ENCODE measurements around the gene PKP4.

DNA sequence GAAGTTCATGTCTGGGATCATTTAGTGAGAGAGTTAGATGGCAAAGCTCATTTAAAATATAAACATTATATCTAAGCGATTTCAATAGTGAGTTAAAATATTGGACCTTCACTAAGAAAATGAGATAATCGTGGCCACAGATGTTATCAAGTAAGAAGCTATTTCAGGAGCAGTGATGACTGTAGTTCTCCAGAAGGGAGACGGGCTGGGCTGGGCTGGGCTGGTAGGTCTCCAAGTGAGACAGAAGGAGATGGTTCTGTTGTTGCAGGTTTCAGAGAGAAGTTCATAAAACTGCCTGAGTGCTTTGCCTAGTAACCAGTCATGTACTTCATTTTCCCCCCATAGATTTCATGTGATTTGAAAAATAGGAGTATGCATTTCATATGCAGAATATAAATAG, 208.2 kb downstream of the PKP4 start:
- TF ChIP-seq, protein P1, sequence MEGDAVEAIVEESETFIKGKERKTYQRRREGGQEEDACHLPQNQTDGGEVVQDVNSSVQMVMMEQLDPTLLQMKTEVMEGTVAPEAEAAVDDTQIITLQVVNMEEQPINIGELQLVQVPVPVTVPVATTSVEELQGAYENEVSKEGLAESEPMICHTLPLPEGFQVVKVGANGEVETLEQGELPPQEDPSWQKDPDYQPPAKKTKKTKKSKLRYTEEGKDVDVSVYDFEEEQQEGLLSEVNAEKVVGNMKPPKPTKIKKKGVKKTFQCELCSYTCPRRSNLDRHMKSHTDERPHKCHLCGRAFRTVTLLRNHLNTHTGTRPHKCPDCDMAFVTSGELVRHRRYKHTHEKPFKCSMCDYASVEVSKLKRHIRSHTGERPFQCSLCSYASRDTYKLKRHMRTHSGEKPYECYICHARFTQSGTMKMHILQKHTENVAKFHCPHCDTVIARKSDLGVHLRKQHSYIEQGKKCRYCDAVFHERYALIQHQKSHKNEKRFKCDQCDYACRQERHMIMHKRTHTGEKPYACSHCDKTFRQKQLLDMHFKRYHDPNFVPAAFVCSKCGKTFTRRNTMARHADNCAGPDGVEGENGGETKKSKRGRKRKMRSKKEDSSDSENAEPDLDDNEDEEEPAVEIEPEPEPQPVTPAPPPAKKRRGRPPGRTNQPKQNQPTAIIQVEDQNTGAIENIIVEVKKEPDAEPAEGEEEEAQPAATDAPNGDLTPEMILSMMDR (IDR thresholded peaks at IDR 0.05): no peak
- TF ChIP-seq POLR2A (IDR thresholded peaks at IDR 0.05): no peak
- TF ChIP-seq EP300 (IDR thresholded peaks at IDR 0.05): no peak
- TF ChIP-seq POLR2AphosphoS5 (IDR thresholded peaks at IDR 0.05): no peak
